K562 (cell line): ENCODE measurements around the gene RPL28. TPM values are rescaled to one million over a fixed set of nuclear protein-coding genes. Genes with fewer than 3 reads are reported as not detected.

ENCODE experiments used
- ARID4B ChIP-seq: sonication (generic); formaldehyde crosslinking; IDR thresholded peaks from 2 replicates; pipeline ENCODE4 v1.8.0; 2022; ENCODE audit warnings: mild to moderate bottlenecking, missing genetic modification reagents
- E2F1 ChIP-seq: sonication (generic); formaldehyde crosslinking; IDR thresholded peaks from 2 replicates; pipeline ENCODE4 v1.8.1; 2023; ENCODE audit warnings: mild to moderate bottlenecking, missing genetic modification reagents, moderate library complexity
- E2F6 ChIP-seq, 2 experiments: IDR thresholded peaks; 2 replicates each; pipeline ENCODE4 v1.6.1; 2011; ENCODE audit warnings: borderline replicate concordance in 1 of 2, control low read depth in 1 of 2, low read depth in 1 of 2, low read length in 1 of 2, mild to moderate bottlenecking in 1 of 2, mixed read lengths in 1 of 2, moderate library complexity in 1 of 2; ENCODE audit not compliant: insufficient read depth in 1 of 2, insufficient read length in 1 of 2, poor library complexity in 1 of 2, severe bottlenecking in 1 of 2; ENCODE audit errors: extremely low read depth in 1 of 2
- MAX ChIP-seq: sonication (generic); formaldehyde crosslinking; IDR thresholded peaks from 2 replicates; pipeline ENCODE4 v1.9.0; 2022; ENCODE audit warnings: mild to moderate bottlenecking, missing genetic modification reagents
- NR2C2 ChIP-seq, 2 experiments: fragments of 200-800 bp in 1 of 2; sonication (Bioruptor generic) in 1 of 2; sonication (generic) in 1 of 2; formaldehyde crosslinking in 1 of 2; IDR thresholded peaks; 2 replicates each; pipeline versions ENCODE4 v1.6.1 to v1.8.0; 2016 to 2022; ENCODE audit warnings: mild to moderate bottlenecking in 1 of 2, missing compliant biosample characterization in 1 of 2, missing genetic modification characterization in 1 of 2, missing genetic modification reagents in 1 of 2
- NRF1 ChIP-seq, 2 experiments: fragments of 450-650 bp; IDR thresholded peaks in 1 of 2; conservative IDR thresholded peaks in 1 of 2; 2 replicates each; pipeline ENCODE4 v1.6.1; 2014; ENCODE audit warnings: mild to moderate bottlenecking in 2 of 2
- SP2 ChIP-seq: IDR thresholded peaks from 2 replicates; pipeline ENCODE4 v1.6.1; 2011; ENCODE audit warnings: mild to moderate bottlenecking, low read depth, low read length, moderate library complexity; ENCODE audit not compliant: poor library complexity, severe bottlenecking; ENCODE audit errors: extremely low read depth
- TARDBP ChIP-seq: fragments of 450-650 bp; IDR thresholded peaks from 2 replicates; pipeline ENCODE4 v1.6.1; 2016
- VEZF1 ChIP-seq: fragments of 200-800 bp; sonication (Bioruptor generic); IDR thresholded peaks from 2 replicates; pipeline ENCODE4 v1.6.1; 2017; ENCODE audit warnings: missing genetic modification characterization, missing compliant biosample characterization
- ZBTB34 ChIP-seq: fragments of 250-450 bp; sonication (Bioruptor Pico); IDR thresholded peaks from 2 replicates; pipeline ENCODE4 v1.8.0; 2021; ENCODE audit warnings: mild to moderate bottlenecking, moderate library complexity
- ZNF740 ChIP-seq, 3 experiments: fragments of 200-800 bp in 1 of 3; sonication (Bioruptor generic) in 1 of 3; sonication (generic) in 1 of 3; formaldehyde crosslinking in 1 of 3; IDR thresholded peaks; 2 replicates each; pipeline versions ENCODE4 v1.6.1 to v1.8.0; 2016 to 2022; ENCODE audit warnings: mild to moderate bottlenecking in 2 of 3, missing compliant biosample characterization in 2 of 3, missing genetic modification characterization in 2 of 3, missing genetic modification reagents in 1 of 3
- polyA plus RNA-seq, 8 experiments: library from polyadenylated mRNA; depleted of rRNA in 4 of 8; stranded (reverse) in 5 of 8; unstranded in 3 of 8; fragments of >200 nt; fragmentation: Nextera tagmentation in 2 of 8; fragmentation: Illumina TruSeq in 1 of 8; extraction: Ambion mirVana in 2 of 8; extraction: Trizol in 1 of 8; gene quantifications; 2 replicates each; pipeline versions ENCODE4 v1.2.1 to v1.2.3, GENCODE V29; 2011 to 2014; ENCODE audit warnings: inconsistent platforms in 1 of 8, missing spikeins in 1 of 8
- total RNA-seq, 7 experiments: library from RNA; depleted of rRNA in 6 of 7; stranded (reverse); fragments of >200 nt in 6 of 7; fragmentation: Illumina TruSeq in 2 of 7; extraction: Trizol in 2 of 7; gene quantifications; 2 replicates each; pipeline versions ENCODE4 v1.2.1 to v1.2.3, GENCODE V29; 2011 to 2021; ENCODE audit warnings: low replicate concordance in 1 of 7

The RPL28 gene
- total and polyA plus RNA-seq, 9 of the 15 experiments (the other 6 are each of a cell fraction or from before 2014, with no cell fraction given): 124 to 3,106 (median 622) TPM

GRCh38 chr19:55384920-55385723 is 610 bp upstream of the RPL28 start (continued):
- TF ChIP-seq ZNF740 (CRISPR knock-in tag; IDR thresholded peaks at IDR 0.05): no peak
- TF ChIP-seq ZNF740 (tag; IDR thresholded peaks at IDR 0.05): no peak
- peak; percentile 38; the same call in 1 of the 2 replicates for TF ChIP-seq ARID4B (CRISPR knock-in tag)
- TF ChIP-seq E2F1 (CRISPR knock-in tag): 0 out of 2 replicates have a peak, but pooled peaks have one; percentile 48
- no peak for TF ChIP-seq ZBTB34 (CRISPR knock-in tag)
- 0 out of 2 replicates have a peak, but pooled peaks have one; percentile 38 for TF ChIP-seq MAX
- TF ChIP-seq VEZF1: peak; percentile 43; the same call in 1 of the 2 replicates
- no peak; a peak in 1 of 4 replicates for TF ChIP-seq NRF1 (conservative IDR thresholded peaks at IDR 0.05 in 1 of 2, IDR thresholded peaks at IDR 0.05 in 1 of 2)
- TF ChIP-seq TARDBP: peak; percentile 59; the same call in 1 of the 2 replicates
- TF ChIP-seq SP2: no peak
- TF ChIP-seq E2F6 (IDR thresholded peaks at IDR 0.05; ENCODE audit: borderline replicate concordance in 1 of 2, extremely low read depth in 1 of 2, insufficient read depth in 1 of 2, insufficient read length in 1 of 2, low read depth in 1 of 2, low read length in 1 of 2, poor library complexity in 1 of 2, severe bottlenecking in 1 of 2): peak; percentile 50
- TF ChIP-seq NR2C2 (CRISPR knock-in tag; IDR thresholded peaks at IDR 0.05): 0 out of 2 replicates have a peak, but pooled peaks have one; percentile 1
- TF ChIP-seq NR2C2 (tag; IDR thresholded peaks at IDR 0.05): no peak
